ENCODE data around the gene LYRM4. TPM values are rescaled to one million over a fixed set of nuclear protein-coding genes. Genes with fewer than 3 reads are reported as not detected.

The LYRM4 gene
- total and polyA plus RNA-seq, 12 donors: 18.3 to 33.0 (median 24.5) TPM

DNA sequence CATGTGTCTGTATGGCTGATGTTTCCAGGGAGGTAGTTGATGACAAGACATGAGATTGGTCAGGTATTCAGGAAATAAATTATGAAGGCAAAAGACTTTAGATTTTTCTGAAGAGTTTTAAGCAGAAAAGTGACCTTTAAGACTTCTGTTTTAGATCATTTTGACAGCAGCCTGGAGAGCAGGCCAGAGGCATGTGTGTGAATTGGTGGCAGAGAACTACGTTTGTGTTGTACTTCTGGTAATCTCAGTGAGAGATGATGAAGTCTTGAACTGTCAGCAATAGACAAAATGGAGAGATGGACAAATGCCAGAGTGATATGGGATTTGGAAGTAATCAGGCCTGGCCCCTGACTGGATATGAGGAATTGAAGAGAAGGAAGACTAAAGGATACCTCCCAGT, 31.4 kb upstream of the LYRM4 start:
- TF ChIP-seq, protein P1, sequence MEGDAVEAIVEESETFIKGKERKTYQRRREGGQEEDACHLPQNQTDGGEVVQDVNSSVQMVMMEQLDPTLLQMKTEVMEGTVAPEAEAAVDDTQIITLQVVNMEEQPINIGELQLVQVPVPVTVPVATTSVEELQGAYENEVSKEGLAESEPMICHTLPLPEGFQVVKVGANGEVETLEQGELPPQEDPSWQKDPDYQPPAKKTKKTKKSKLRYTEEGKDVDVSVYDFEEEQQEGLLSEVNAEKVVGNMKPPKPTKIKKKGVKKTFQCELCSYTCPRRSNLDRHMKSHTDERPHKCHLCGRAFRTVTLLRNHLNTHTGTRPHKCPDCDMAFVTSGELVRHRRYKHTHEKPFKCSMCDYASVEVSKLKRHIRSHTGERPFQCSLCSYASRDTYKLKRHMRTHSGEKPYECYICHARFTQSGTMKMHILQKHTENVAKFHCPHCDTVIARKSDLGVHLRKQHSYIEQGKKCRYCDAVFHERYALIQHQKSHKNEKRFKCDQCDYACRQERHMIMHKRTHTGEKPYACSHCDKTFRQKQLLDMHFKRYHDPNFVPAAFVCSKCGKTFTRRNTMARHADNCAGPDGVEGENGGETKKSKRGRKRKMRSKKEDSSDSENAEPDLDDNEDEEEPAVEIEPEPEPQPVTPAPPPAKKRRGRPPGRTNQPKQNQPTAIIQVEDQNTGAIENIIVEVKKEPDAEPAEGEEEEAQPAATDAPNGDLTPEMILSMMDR (IDR thresholded peaks at IDR 0.05): no peak

GRCh38 chr6:5290500-5290899, 29.8 kb upstream of the LYRM4 start:
- Histone ChIP-seq H3K36me3 (no peaks in the 10 kb centered on the region), H3K4me3 (no peak overlapping the region), H3K9me3 (no peaks in the 10 kb centered on the region), H3K4me1 (peaks cover 9 to 46% (median 27%) of the 10 kb centered on the region in 9 donors), H3K27me3 (no peaks in the 10 kb centered on the region), H3K27ac (no peak overlapping the region)
- TF ChIP-seq, protein P1 (IDR thresholded peaks at IDR 0.05): no peak
- DNase-seq (no peak), ATAC-seq (no peak)
- intact Hi-C loops (cut with DNase I): no loop called here

More for the DNA sequence above, 31.4 kb upstream of the LYRM4 start:
- H3K36me3 ChIP-seq: no peaks in the 10 kb centered on the region
- ATAC-seq: peak in 1 of 8 donors; percentile 64
- no peaks in the 10 kb centered on the region for H3K27me3 ChIP-seq
- no peaks in the 10 kb centered on the region for H3K9me3 ChIP-seq
- intact Hi-C loops (cut with DNase I): no loop called here
- no peak for DNase-seq
- H3K27ac ChIP-seq: no peak overlapping the region
- WGBS, 2 donors: 18 to 50% methylated on average over 1 of the region's 1 CpG
- H3K4me1 ChIP-seq: peaks cover 7 to 42% (median 21%) of the 10 kb centered on the region in 9 donors
- no peak overlapping the region for H3K4me3 ChIP-seq

- Histone ChIP-seq H3K36me3 (no peaks in the 10 kb centered on the region), H3K27ac (no peak overlapping the region), H3K4me1 (peaks cover 9 to 41% (median 26%) of the 10 kb centered on the region in 9 donors), H3K9me3 (no peaks in the 10 kb centered on the region), H3K27me3 (no peaks in the 10 kb centered on the region), H3K4me3 (no peak overlapping the region)
- TF ChIP-seq, protein P1 (IDR thresholded peaks at IDR 0.05): no peak
- ATAC-seq (no peak), DNase-seq (no peak)
- WGBS, 2 donors: 93 to 97% methylated on average over 1 of the region's 1 CpG
- intact Hi-C loops (cut with DNase I): no loop called here
These were observed 29.3 kb upstream of the LYRM4 start for GRCh38 chr6:5290097-5290496.

GRCh38 chr6:5287966-5288297, 27.2 kb upstream of the LYRM4 start:
- ATAC-seq: peak in 4 of 8 donors; percentile 20 to 44 (median 28)
- Histone ChIP-seq H3K9me3 (no peaks in the 10 kb centered on the region), H3K27ac (peak overlapping the region in 7 of 10 donors; percentile 17 to 66 (median 38)), H3K36me3 (no peaks in the 10 kb centered on the region), H3K4me3 (no peak overlapping the region), H3K4me1 (peaks cover 6 to 30% (median 18%) of the 10 kb centered on the region in 9 donors), H3K27me3 (no peaks in the 10 kb centered on the region)
- whole genome bisulfite sequencing, 2 donors: 64 to 85% methylated on average over 2 of the region's 2 CpGs
- intact Hi-C loops (cut with DNase I): no loop called here
- DNase-seq: no peak
- TF ChIP-seq, protein P1 (IDR thresholded peaks at IDR 0.05): no peak

Data from heart right ventricle (tissue), 16 donors.